K562 (cell line): ENCODE data around the gene BAG5. TPM values are rescaled to one million over a fixed set of nuclear protein-coding genes. Genes with fewer than 3 reads are reported as not detected.

ENCODE experiments used
- FOS ChIP-seq: IDR thresholded peaks from 3 replicates; pipeline ENCODE4 v1.6.1; 2011; ENCODE audit not compliant: insufficient read length; ENCODE audit errors: extremely low read depth
- FOXP4 ChIP-seq: sonication (generic); formaldehyde crosslinking; IDR thresholded peaks from 2 replicates; pipeline ENCODE4 v1.8.0; 2022; ENCODE audit warnings: mild to moderate bottlenecking, missing genetic modification reagents, borderline replicate concordance
- HNRNPK ChIP-seq: fragments of 200-400 bp; formaldehyde crosslinking; IDR thresholded peaks from one replicate; pipeline ENCODE4 v1.6.1; 2018; ENCODE audit warnings: mild to moderate bottlenecking, low read depth, low read length; ENCODE audit not compliant: poor library complexity, severe bottlenecking
- IRF9 ChIP-seq: fragments of 450-650 bp; IDR thresholded peaks from 2 replicates; pipeline ENCODE4 v1.6.1; 2016; ENCODE audit warnings: missing biosample characterization, missing genetic modification characterization
- KDM1A ChIP-seq, 2 experiments: fragments of 450-650 bp; IDR thresholded peaks; 2 replicates each; pipeline ENCODE4 v1.6.1; 2016; ENCODE audit warnings: mild to moderate bottlenecking in 2 of 2
- MAFG ChIP-seq: fragments of 450-650 bp; conservative IDR thresholded peaks from 2 replicates; pipeline ENCODE4 v1.6.1; 2016; ENCODE audit warnings: missing genetic modification characterization, missing compliant biosample characterization
- MIER1 ChIP-seq: fragments of 450-650 bp; IDR thresholded peaks from 2 replicates; pipeline ENCODE4 v1.6.1; 2016; ENCODE audit warnings: antibody characterized with exemption, mild to moderate bottlenecking, low read depth
- NRF1 ChIP-seq, 2 experiments: fragments of 450-650 bp; IDR thresholded peaks in 1 of 2; conservative IDR thresholded peaks in 1 of 2; 2 replicates each; pipeline ENCODE4 v1.6.1; 2014; ENCODE audit warnings: mild to moderate bottlenecking in 2 of 2
- POLR2A ChIP-seq: fragments of 450-650 bp; conservative IDR thresholded peaks from 2 replicates; pipeline ENCODE4 v1.6.1; 2016
- POLR2B ChIP-seq: fragments of 450-650 bp; IDR thresholded peaks from 2 replicates; pipeline ENCODE4 v1.6.1; 2018; ENCODE audit warnings: low read depth; ENCODE audit not compliant: partially characterized antibody
- REST ChIP-seq, 2 experiments: fragments of 450-650 bp; formaldehyde crosslinking in 1 of 2; IDR thresholded peaks; 2 replicates each; pipeline versions ENCODE4 v1.4.0 to v1.6.1; 2014 to 2020; ENCODE audit warnings: mild to moderate bottlenecking in 2 of 2, borderline replicate concordance in 1 of 2, low read depth in 1 of 2
- SRSF1 ChIP-seq: fragments of 200-400 bp; formaldehyde crosslinking; IDR thresholded peaks from 2 replicates; pipeline ENCODE4 v1.6.1; 2017; ENCODE audit warnings: mild to moderate bottlenecking, low read depth, low read length, moderate library complexity
- TCF7 ChIP-seq: sonication (generic); IDR thresholded peaks from 2 replicates; pipeline ENCODE4 v1.6.1; 2016; ENCODE audit warnings: antibody characterized with exemption, borderline replicate concordance
- YBX1 ChIP-seq: fragments of 450-650 bp; IDR thresholded peaks from 2 replicates; pipeline ENCODE4 v1.7.1; 2016; ENCODE audit warnings: mild to moderate bottlenecking
- ZNF197 ChIP-seq: fragments of 200-800 bp; sonication (Bioruptor generic); IDR thresholded peaks from 2 replicates; pipeline ENCODE4 v1.6.1; 2016; ENCODE audit warnings: low read depth, missing genetic modification characterization, missing compliant biosample characterization
- ZNF408 ChIP-seq: fragments of 250-450 bp; sonication (Bioruptor Pico); IDR thresholded peaks from 2 replicates; pipeline ENCODE4 v1.4.0; 2020; ENCODE audit warnings: low read depth, mild to moderate bottlenecking, moderate library complexity
- ZNF717 ChIP-seq: fragments of 250-450 bp; sonication (Bioruptor Pico); IDR thresholded peaks from 2 replicates; pipeline ENCODE4 v1.5.0; 2021
- ZNF766 ChIP-seq: fragments of 200-800 bp; sonication (Bioruptor generic); conservative IDR thresholded peaks from 2 replicates; pipeline ENCODE4 v1.6.1; 2016; ENCODE audit warnings: missing genetic modification characterization, missing compliant biosample characterization
- ZNF785 ChIP-seq: fragments of 250-450 bp; sonication (Bioruptor Pico); IDR thresholded peaks from 2 replicates; pipeline ENCODE4 v1.4.0; 2020; ENCODE audit warnings: mild to moderate bottlenecking
- polyA plus RNA-seq, 8 experiments: library from polyadenylated mRNA; depleted of rRNA in 4 of 8; stranded (reverse) in 5 of 8; unstranded in 3 of 8; fragments of >200 nt; fragmentation: Nextera tagmentation in 2 of 8; fragmentation: Illumina TruSeq in 1 of 8; extraction: Ambion mirVana in 2 of 8; extraction: Trizol in 1 of 8; gene quantifications; 2 replicates each; pipeline versions ENCODE4 v1.2.1 to v1.2.3, GENCODE V29; 2011 to 2014; ENCODE audit warnings: inconsistent platforms in 1 of 8, missing spikeins in 1 of 8
- total RNA-seq, 7 experiments: library from RNA; depleted of rRNA in 6 of 7; stranded (reverse); fragments of >200 nt in 6 of 7; fragmentation: Illumina TruSeq in 2 of 7; extraction: Trizol in 2 of 7; gene quantifications; 2 replicates each; pipeline versions ENCODE4 v1.2.1 to v1.2.3, GENCODE V29; 2011 to 2021; ENCODE audit warnings: low replicate concordance in 1 of 7

Gene BAG5
- total and polyA plus RNA-seq, 9 of the 15 experiments (the other 6 are each of a cell fraction or from before 2014, with no cell fraction given): 7.9 to 21.4 (median 13.2) TPM

GRCh38 chr14:103521438-103521950 lies 41.0 kb downstream of the BAG5 start (continued):
- TF ChIP-seq REST (IDR thresholded peaks at IDR 0.05; ENCODE audit: borderline replicate concordance) (no peak), REST (CRISPR knock-in tag; IDR thresholded peaks at IDR 0.05; ENCODE audit: low read depth) (no peak), ZNF408 (CRISPR knock-in tag) (no peak), MIER1 (no peak), POLR2A (no peak), ZNF197 (no peak), FOXP4 (CRISPR knock-in tag) (no peak), IRF9 (tag) (no peak), ZNF785 (no peak), ZNF717 (no peak), FOS (no peak), MAFG (no peak), TCF7 (no peak), SRSF1 (no peak), YBX1 (no peak), ZNF766 (CRISPR knock-in tag) (no peak), NRF1 (conservative IDR thresholded peaks at IDR 0.05 in 1 of 2, IDR thresholded peaks at IDR 0.05 in 1 of 2) (no peak), POLR2B (no peak), KDM1A (IDR thresholded peaks at IDR 0.05) (no peak), HNRNPK (no peak)
